ENCODE measurements around the gene ACCSL.

ACCSL gene

DNA sequence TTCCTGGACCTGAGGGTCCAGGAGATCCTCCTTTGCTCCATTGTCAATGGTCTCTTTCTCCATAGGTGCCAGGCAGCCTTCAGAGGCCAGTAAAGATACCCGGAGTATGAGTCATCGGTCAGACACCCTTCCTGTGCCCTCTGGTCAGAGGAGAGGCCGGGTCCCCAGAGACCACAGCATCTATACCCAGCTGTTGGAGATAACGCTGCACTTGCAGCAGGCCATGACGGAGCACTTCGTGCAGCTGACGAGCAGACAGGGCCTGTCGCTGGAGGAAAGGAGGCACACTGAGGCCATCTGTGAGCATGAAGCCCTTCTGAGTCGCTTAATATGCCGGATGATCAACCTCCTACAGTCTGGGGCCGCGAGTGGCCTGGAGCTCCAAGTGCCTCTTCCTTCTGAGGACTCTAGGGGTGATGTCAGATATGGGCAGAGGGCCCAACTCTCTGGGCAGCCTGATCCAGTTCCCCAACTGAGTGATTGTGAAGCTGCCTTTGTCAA lies at the start of gene ACCSL:
Gene ACCSL (plus strand): TSS at position 51 of the 501 bp plus-strand sequence. CDS start 56 bp downstream, at position 107.
- DNase-seq = no peak

DNA sequence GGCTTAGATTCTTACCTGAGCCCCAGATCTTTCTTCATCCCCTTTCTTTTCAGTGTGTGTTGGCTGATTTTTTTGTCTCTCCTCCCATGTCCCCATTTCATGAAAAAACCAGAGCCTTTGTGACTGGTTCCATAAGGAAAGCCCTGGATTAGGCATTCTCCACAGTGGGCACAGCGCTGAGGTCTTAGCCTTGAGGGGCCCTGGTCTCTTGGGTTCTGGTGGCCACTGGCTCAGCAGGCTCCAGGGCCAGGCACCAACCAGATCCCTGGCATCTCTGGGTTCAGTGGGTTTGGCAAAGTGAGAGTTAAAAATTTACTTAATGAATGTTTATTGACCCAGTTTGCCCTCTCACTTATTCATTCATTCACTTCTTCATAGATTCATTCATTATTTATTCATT lies 49.5 kb upstream of the ACCSL start:
- DNase-seq = no peak

DNA sequence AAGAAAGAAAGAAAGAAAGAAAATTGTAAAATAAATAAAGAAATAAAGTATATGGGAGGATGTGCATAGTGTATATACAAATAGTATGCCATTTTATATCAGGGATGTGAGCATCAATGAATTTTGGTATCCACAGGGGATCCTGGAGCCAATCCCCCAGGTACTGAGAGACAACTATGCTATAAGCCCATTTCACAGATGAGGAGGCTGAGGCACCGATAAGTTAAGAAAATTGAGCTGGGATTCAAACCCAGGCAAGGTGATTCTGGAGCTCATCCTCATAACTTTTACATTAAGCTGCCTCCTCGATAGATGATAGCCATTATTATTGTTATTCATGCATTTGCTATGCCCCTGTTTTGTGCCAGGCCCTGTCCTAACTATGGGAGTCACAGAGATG lies 47.0 kb upstream of the ACCSL start:
- DNase-seq = no peak

DNA sequence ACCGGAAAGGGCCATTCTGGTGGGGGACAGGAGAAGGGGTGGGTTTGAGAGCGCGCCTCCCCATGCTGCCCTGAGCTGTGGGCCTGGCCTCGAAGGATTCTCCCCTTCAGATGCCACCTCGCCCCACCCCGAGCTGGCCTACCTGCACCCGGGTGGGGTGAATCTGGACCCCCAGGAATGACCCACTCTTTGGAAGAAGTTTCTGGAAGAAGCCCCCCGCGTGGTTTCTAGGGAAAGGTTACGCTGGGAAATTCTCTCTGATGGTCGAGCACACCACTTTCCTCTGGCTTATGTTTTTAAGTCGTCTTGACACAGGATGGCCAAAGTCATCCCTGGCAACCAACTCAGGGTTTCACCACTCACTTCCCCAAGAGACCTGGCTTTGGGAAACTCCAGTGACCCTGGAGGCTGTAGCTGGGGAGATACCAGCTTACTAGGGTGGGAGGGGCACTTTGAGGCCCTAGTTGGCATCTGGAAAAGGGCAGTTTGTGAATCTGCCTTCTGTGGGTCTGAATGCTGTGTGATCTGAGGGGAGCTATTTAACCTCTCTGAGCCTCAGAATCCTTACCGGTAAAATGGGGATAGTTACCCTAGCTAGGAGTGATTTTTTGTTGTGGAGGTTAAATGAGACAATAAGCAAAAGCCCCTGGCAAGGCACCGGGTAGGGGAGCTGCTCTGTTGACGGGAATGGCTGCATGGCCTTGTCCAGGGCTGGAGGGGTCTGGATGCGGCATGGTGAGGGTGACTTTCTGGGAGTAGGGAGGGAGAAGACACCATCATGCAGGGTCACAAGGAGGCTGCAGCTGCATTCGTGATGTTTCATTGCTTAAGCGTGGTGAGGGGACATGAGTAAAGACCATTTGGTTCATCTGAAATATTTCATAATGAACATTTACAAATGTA lies 45.3 kb upstream of the ACCSL start:
- DNase-seq = no peak

DNA sequence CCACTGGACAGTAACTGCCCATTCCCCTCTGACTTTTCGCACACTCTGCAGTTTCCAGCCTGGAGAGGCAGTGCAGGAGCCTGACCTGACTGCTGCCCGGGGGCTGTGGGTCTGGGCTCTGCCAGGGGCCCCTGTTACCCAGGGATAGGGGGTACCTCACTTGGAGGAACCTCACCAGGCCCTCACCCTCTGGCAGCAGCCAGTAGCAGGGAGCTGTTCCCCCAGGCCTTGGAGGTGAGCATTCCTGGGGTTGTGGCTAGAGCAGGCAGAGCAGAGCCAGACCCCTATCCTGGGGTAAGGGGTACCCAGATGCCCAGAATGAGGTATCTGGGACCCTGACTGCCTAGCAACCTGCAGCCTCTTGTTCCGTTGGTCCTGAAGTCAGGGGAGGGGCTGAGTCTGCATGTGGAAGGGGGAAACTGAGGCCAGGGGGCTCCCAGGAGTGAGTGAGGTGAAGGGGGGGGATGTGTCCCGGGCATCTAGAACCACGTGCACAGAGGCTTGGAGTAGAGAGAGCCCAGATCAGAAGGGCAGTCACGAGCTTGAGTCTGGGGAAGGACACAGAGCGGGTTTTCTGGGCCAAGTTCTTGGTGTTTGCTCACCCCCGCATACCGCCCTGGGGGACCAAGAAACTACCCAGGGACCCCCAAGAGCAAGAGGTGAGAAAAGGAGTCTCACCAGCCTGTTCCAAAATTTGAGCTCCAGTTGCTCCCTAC lies 43.9 kb upstream of the ACCSL start:
- no peak for DNase-seq

DNA sequence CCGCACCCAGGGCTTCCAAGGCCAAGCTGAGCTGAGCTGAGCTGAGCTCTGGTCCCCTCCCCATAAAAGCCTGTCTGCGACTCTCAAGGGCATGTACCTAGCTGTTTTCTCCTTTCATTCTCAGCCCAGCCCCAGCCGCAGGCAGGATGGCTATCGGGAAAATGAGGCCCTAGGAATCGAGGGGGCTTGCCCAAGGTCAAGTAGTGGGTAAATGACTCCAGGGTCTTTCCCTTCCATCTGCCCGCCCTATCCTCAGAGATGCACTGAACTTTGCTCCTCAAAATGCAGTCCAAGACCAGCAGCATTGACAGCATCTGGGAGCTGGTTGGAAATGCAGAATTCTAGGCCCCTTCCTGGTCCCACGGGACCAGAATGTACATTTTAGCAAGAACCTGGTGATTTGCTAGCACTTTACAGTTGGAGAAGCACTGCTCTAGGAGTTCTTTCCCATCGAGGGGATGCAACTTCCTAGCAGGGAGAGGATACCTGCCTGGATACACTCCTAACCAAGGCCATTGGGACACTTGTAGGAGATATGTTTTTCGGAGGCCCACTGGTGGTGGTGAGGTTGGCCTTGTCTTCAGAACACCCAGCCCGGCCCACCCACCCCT lies 43.2 kb upstream of the ACCSL start:
- no peak for DNase-seq

DNA sequence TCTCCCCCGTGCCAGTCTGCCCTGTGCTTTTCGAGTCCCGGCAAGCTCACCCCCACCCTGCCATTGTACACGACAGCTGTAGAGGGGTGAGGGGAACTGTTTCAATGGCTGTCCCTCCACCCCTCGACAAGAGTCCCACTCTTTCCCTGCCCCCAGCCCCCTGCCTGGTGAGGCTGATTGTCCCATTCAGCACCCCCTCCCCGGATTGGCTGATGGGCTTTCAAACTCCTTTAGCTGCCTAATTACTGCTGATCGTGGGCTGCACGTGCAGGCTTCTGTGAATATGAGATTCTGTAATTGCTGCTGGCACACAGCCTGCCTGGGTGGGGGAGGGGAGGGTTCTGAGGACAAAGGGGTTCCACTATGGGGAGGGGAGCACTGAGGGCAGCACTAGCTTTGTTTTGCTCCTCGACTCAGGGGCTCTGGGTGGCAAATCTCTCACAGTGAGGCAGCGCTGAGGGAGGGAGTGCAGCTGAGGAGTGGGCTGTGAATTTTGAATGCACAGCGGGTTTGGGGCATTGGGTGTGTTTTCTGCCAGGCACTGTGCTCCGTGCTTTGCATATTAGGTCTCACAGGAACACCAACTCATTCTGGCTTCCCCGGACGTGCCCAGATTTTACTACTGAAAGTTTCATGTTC lies 42.6 kb upstream of the ACCSL start:
- no peak for DNase-seq

DNA sequence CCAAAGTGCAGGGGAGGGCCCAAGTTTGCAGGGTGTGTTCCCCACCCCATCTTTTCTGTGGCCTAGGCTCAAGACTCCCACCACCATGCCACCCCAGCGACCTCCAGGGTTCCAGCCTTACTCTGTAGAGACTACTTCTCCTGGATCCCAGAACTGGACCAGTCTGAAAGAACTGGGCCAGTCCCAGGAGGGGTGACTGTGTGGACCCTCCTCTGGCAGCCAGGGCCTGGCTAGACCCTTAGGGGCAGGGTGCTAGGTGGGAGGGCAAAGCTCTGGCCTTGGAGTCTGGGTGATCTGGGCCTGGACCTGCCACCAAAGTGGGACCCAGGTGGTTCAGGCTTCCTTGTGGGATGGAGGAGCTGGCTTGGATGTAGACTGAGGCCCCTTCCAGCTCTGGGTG lies 41.8 kb upstream of the ACCSL start:
- DNase-seq = no peak

DNA sequence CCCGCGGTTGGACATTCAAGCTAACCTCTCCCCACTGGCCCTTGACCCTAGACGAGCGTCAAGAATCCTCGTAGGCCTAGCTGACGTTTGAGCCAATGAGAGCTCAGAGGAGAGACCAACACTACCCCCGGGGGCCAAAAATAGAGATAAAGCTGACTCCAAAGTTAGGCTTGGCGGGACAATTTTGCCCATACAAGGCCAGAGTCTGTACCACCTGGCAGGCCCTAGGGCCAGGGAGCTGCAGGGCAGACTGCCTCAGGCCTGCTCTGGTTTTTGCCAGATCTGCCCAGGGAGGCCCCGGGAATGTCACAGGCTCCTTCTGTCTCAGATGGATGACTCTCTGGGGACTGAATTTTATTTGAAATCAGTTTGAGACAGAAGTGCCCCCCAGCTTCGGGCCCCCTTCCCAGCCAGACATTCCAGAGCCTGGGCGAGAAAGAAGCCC lies 40.8 kb upstream of the ACCSL start:
- DNase-seq = no peak

DNA sequence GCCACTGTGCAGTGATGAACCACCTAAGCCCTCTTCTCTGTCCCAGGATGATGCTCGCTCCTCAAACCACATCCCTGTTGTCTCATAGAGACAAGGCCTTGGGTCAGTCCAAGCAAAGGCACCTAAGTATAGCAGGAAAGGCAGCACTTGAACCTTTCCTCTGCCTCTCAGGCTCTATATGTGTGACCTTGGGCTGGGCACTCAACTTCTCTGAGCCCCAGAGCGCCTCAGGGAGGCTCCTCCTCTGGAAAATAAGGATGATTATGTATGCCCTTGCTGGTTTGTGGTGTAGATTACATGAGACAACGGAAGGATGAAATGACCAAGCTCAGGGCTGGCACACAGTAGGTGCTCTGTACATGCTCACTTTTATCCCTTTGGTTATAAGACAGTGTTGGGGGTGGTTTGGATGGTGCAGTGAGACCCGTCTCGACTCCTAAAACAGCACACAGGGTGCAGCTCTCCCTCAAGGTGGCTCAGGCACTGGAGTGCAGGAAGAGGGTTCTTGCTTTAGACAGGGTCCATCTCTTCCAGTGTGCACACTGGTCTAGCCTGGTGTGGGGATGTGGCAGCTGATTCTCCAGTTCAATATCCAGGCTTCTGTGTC lies 40.2 kb upstream of the ACCSL start:
- no peak for DNase-seq

DNA sequence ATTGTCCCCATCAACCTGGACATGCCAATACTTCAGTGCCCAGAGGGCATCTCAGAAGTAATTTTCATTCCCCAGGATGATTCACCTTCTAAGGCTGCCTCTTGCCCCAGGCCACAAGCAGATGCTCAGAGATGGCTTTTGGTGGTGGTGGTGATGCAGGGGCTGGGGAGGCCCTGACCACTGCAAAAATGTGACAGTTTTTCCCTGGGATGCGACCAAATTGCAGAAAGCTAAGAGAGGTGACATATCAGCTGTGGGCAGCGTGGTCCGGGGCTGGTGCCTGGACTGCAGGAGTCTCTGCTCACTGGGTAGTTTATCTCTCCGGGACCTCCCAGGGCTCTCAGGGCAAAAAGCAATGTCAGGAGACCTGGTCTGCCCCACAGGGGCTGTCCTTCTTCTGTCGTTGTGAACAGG lies 39.7 kb upstream of the ACCSL start:
- DNase-seq = no peak

DNA sequence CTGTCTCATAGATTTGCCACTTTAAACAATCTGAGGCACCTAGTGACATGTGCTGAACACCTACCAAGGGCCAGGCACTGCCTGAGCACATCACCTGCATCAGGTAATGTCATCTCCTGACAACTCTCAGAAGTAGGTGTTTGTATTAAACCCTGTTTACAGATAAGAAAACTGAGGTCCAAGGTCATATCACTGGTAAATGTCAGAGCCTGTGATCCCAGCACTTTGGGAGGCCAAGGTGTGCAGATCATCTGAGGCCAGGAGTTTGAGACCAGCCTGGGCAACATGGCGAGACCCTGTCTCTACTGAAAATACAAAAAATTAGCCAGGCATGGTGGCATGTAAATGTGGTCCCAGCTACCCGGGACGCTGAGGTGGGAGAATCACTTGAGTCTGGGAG lies 39.1 kb upstream of the ACCSL start:
- DNase-seq = no peak

DNA sequence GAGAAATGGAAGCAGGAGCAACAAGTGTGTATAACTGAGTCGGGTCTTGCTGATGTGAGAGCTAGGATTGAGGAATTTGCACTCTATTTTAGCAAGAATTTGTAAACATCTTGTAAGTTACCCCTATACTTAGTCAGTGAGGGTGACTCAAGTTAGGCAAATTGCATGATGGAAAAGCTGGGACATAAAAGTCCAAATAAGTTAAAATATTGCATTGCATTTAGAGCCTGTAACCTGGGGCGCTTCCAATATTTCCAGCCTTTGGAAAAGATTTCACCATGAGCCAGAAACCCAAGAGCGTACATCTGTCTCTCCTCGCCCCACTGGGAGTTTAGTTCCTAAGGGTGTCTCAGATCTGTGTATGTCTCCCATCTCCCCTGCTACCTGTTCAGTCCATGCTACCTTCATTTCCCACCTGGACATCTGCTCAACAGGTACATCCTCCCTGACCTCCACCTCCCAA lies 37.0 kb upstream of the ACCSL start:
- DNase-seq = no peak

DNA sequence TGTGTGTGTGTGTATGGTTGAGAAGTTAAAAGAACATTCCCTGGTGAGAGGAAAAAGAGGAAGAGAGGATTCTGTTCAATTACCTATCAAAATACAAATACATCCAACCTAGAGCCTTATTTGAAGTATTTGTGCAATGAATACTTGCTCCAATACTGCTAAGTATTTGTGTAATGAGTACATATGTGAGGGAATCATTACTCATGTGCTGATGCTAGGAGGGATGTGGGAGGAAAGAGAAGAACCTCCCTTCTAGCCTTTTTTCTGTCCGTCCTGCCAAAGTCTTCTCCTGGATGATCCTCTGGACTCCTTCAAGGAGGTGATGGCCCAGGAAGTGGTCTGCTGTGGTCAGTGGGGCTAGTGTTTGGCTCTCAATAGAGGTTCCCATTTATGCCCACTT lies 36.0 kb upstream of the ACCSL start:
- no peak for DNase-seq

DNA sequence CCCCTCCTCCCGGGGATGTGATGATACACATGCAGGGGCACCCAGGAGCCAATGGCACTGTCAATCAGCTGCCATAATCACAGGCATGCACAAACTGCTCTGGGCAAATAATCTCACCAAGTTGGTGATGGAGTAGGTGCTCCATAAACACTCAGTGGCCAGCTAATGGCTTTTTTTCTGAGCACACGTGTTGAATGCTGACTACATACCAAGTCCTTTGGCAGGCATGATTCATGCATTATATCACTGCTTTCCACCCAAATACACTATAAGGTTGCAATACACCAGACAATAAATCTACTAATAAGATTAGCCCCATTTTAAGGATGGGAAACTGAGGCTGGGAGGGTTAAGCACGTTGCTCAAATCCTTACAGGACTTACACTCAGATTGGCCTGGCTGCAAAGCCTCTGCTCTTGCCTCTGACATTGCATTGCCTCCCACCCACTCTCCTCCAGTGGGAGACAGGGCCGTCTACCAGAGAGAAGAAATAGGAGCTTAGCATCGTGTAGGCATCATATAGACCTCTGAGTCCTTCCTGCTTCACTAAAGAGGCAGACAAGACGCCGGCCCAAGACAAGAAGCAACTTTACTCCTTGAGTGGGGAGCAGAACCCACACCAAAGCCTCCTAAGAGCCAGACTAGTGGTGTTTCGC lies 32.7 kb upstream of the ACCSL start:
- no peak for DNase-seq

DNA sequence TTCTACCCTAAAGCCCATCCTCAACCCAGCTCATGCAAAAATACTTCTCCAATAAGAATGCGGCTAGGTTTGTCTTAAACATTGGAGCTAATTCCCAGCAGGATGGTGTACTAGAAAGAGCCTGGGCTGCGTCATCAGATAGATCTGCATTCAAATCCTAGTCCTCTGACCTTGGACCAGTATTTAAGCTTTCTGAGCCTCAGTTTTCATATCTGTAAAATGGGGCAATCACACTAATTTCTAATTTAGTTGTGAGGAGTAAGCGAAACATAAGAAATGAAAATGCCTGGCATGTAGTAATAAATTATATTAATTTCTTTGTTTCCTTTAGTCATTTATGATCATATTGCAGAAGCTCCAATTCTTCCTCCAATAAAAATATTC lies 32.2 kb upstream of the ACCSL start:
- DNase-seq = no peak

DNA sequence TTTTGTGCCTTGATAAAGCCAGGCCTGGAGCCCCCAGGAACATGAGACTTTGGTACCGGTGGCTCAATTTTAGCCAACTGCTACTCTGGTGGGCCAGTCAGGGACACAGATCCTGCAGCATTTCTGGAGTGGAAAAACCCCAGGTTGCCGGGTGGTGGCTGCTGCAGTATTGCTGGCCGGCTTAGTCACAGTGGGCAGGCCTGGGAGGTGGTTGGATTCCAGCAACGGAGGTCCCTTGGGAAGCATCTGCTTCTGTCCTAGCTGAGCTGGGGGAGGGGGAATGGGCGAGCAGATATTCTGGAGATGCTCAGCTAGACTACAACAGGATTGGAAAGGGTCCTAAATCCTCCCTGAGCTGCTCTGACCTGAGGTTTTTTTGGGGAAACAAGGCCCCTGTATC lies 31.6 kb upstream of the ACCSL start:
- no peak for DNase-seq

DNA sequence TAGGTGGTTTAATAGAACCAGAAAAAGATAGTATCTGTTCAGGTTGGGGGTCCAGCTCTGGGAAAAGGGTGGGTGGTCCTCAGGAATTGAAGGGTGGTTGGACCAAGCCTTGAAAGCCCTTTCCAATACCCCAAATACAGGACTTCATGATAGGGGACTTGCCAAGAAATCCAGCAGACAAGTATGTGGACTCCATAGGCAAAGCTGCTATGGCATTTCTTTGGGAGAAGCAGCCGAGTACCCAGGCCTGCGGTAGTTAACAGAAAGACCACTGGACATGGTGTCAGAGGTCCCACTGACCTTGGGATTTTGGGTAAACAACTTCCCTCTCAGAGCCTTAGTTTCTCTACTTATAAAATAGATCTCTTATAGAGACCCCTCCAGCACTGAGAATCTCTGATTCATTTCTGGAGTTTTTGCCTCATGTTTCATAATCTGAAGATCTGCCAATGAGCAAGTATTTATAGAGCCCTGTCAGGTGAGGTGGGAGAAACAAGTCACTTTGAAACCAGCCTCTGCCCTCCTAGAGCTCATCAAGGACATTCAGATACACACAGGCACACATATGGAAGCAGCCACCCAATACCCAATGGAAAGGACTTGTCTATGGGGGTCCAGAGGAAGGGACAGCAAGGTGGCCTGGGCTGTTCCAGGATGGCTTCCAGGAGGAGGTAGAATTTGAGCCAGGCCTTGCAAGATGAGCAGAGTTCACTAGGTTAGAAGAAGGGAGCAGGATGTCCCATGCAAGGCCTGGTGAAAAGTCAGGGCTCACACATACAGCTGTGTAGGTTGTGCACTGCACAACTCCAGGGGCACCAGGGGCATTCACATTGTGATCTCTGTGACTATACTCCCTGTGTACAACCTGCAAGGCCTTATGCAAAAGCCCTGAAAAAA lies 31.0 kb upstream of the ACCSL start:
- DNase-seq = no peak

DNA sequence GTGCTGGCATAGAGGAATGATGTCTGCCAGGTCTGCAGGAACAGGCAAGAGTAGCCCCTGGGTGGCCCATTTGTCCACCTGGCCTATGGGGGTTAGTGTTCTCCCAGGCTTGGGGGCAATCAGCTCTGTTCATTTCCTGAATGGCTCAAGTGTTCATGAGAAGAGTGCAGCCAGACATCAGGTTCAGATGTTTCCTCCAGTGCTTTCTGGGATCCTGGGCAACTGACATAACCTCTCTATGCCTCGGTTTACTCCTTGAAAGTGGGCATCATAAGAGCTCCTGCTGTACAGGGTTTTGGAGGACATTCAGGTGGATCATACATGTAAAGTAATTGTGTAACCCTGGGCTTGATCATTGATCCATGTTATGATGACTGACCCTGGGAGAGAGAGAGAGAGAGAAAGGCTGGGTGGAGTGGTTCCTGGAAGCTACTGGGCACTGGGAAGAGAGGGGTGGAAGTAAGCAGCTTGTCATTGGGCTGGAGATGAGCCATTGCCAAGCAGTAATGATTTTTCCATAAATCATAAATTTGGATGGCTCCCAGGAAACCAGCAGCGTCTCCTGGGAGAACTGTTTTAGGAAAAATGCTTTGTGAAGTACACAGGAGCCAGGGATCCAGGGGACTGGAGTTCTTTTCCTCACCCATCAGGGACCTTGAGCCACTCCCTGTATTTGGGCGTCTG lies 30.2 kb upstream of the ACCSL start:
- no peak for DNase-seq

DNA sequence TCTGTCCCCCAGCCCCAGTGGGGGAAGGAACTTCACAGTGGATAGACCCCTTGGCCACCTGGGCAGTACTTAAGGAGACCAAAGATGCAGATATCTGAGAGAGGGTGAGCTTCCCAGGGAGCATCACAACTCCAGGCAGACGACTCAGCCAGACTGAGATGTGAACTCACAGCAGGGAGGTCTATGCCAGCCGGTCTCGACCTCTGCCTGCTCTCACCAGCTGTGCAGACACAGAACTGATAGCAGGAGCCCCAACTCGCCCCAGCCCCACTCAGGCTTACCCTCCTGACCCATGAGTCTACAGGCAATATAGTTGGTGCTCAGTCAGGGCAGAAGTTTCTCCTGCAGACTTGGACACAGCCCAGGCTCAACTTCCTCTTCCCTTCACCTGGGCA lies 29.7 kb upstream of the ACCSL start:
- DNase-seq = no peak
